ENCODE measurements around the gene ALDH7A1. TPM values are rescaled to one million over a fixed set of nuclear protein-coding genes. Genes with fewer than 3 reads are reported as not detected.

ALDH7A1 gene
- total RNA-seq, 1 donor from 2014 or later = 44.2 TPM

GRCh38 chr5:126538579-126538978 is 56.4 kb downstream of the ALDH7A1 start:
- Histone ChIP-seq H3K36me3 (ENCODE audit: control insufficient read depth, insufficient read depth, low read length) (no peaks in the 10 kb centered on the region), H3K4me3 (ENCODE audit: low read depth, low read length) (no peak overlapping the region), H3K27me3 (ENCODE audit: control insufficient read depth, insufficient read depth, low read length) (no peaks in the 10 kb centered on the region)
- FAIRE-seq (no peak), DNase-seq (ENCODE audit: low read depth) (no peak)
- TF ChIP-seq CTCF (IDR thresholded peaks at IDR 0.05; ENCODE audit: insufficient read depth, low read length, severe bottlenecking) = no peak

- TF ChIP-seq CTCF (IDR thresholded peaks at IDR 0.05; ENCODE audit: insufficient read depth, low read length, severe bottlenecking) = no peak
- Histone ChIP-seq H3K27me3 (ENCODE audit: control insufficient read depth, insufficient read depth, low read length) (no peaks in the 10 kb centered on the region), H3K36me3 (ENCODE audit: control insufficient read depth, insufficient read depth, low read length) (no peaks in the 10 kb centered on the region), H3K4me3 (ENCODE audit: low read depth, low read length) (no peak overlapping the region)
- FAIRE-seq (no peak), DNase-seq (ENCODE audit: low read depth) (no peak)
These were observed 58.1 kb downstream of the ALDH7A1 start for GRCh38 chr5:126536874-126537273.

- H3K36me3 ChIP-seq (ENCODE audit: control insufficient read depth, insufficient read depth, low read length) = no peaks in the 10 kb centered on the region
- no peaks in the 10 kb centered on the region for H3K27me3 ChIP-seq (ENCODE audit: control insufficient read depth, insufficient read depth, low read length)
- no peak overlapping the region for H3K4me3 ChIP-seq (ENCODE audit: low read depth, low read length)
- no peak for TF ChIP-seq CTCF (IDR thresholded peaks at IDR 0.05; ENCODE audit: insufficient read depth, low read length, severe bottlenecking)
- no peak for FAIRE-seq
- no peak for DNase-seq (ENCODE audit: low read depth)
These were observed 59.0 kb downstream of the ALDH7A1 start for GRCh38 chr5:126535856-126536545.

GRCh38 chr5:126534553-126534952 is 60.5 kb downstream of the ALDH7A1 start:
- TF ChIP-seq CTCF (IDR thresholded peaks at IDR 0.05; ENCODE audit: insufficient read depth, low read length, severe bottlenecking) = no peak
- Histone ChIP-seq H3K27me3 (ENCODE audit: control insufficient read depth, insufficient read depth, low read length) (no peaks in the 10 kb centered on the region), H3K36me3 (ENCODE audit: control insufficient read depth, insufficient read depth, low read length) (no peaks in the 10 kb centered on the region), H3K4me3 (ENCODE audit: low read depth, low read length) (no peak overlapping the region)
- no peak for DNase-seq (ENCODE audit: low read depth)
- no peak for FAIRE-seq

GRCh38 chr5:126531543-126532120 is 63.4 kb downstream of the ALDH7A1 start:
- no peak for DNase-seq (ENCODE audit: low read depth)
- H3K27me3 ChIP-seq (ENCODE audit: control insufficient read depth, insufficient read depth, low read length) = no peaks in the 10 kb centered on the region
- no peak for TF ChIP-seq CTCF (IDR thresholded peaks at IDR 0.05; ENCODE audit: insufficient read depth, low read length, severe bottlenecking)
- no peak for FAIRE-seq
- no peak overlapping the region for H3K4me3 ChIP-seq (ENCODE audit: low read depth, low read length)
- no peaks in the 10 kb centered on the region for H3K36me3 ChIP-seq (ENCODE audit: control insufficient read depth, insufficient read depth, low read length)

All from bronchial epithelial cell (primary cell).